Esophagus muscularis mucosa (tissue), 4 donors: ENCODE results near the gene OPN1SW. TPM values are rescaled to one million over a fixed set of nuclear protein-coding genes. Genes with fewer than 3 reads are reported as not detected.

Experiments used
- DNase-seq: peaks from one replicate; pipeline ENCODE4 v3.0.0-alpha.2; 2017; ENCODE audit errors: extremely low spot score
- H3K27ac ChIP-seq, 4 donors: fragments of 200-600 bp; sonication (generic); replicated peaks in 1 of 4; 1 replicate in 3 of 4; 2 replicates in 1 of 4; pipeline ENCODE4 v1.5.1; 2016 to 2019; ENCODE audit warnings: mild to moderate bottlenecking in 1 of 4
- H3K27me3 ChIP-seq, 4 donors: fragments of 200-600 bp; sonication (generic); one replicate each; pipeline versions ENCODE4 v1.5.1 to v1.6.0; 2016 to 2019
- H3K36me3 ChIP-seq, 4 donors: fragments of 200-600 bp; sonication (generic); one replicate each; pipeline ENCODE4 v1.5.1; 2016 to 2019
- H3K4me1 ChIP-seq, 4 donors: fragments of 200-600 bp; sonication (generic); one replicate each; pipeline ENCODE4 v1.5.1; 2016 to 2019
- H3K4me3 ChIP-seq, 4 donors: fragments of 200-600 bp; sonication (generic); 1 replicate in 2 of 4; 2 replicates in 2 of 4; pipeline ENCODE4 v1.5.1; 2016 to 2019; ENCODE audit warnings: mild to moderate bottlenecking in 4 of 4, moderate library complexity in 1 of 4
- H3K9me3 ChIP-seq, 4 donors: fragments of 200-600 bp; sonication (generic); 1 replicate in 3 of 4; 2 replicates in 1 of 4; pipeline ENCODE4 v1.5.1; 2016 to 2019
- EP300 ChIP-seq: sonication (generic); formaldehyde crosslinking; IDR thresholded peaks from one replicate; pipeline ENCODE4 v1.6.1; 2017; ENCODE audit warnings: antibody characterized with exemption
- POLR2A ChIP-seq: fragments of 450-650 bp; IDR thresholded peaks from one replicate; pipeline ENCODE4 v1.6.1; 2017; ENCODE audit warnings: antibody characterized with exemption, moderate library complexity, mild to moderate bottlenecking, low read depth
- POLR2AphosphoS5 ChIP-seq, 2 donors: sonication (generic); formaldehyde crosslinking; IDR thresholded peaks; one replicate each; pipeline ENCODE4 v1.6.1; 2017; ENCODE audit warnings: antibody characterized with exemption in 2 of 2
- WGBS: methylation state at CpG from one replicate; pipeline ENCODE4 v1.1.5; 2018; 5-methylcytosine and 5-hydroxymethylcytosine counted together
- intact Hi-C: fragments of 100-400 bp; cut with DNase I; formaldehyde crosslinking; loops from one replicate; pipeline ENCODE4 v1.15.1; 2023
- total RNA-seq, 4 donors: library from RNA; depleted of rRNA; stranded (reverse); fragments of >200 nt; gene quantifications; one replicate each; pipeline versions ENCODE4 v1.1.0 to v1.2.1, GENCODE V29; 2016
- TF ChIP-seq, protein P1 (sequence below), 3 experiments: fragments of 200-600 bp in 2 of 3; fragments of 450-650 bp in 1 of 3; sonication (generic) in 2 of 3; IDR thresholded peaks; one replicate each; pipeline ENCODE4 v1.5.1; 2017 to 2019; ENCODE audit warnings: antibody characterized with exemption in 3 of 3, mild to moderate bottlenecking in 2 of 3, moderate library complexity in 1 of 3

OPN1SW gene
- total RNA-seq, 4 donors from 2014 or later = not detected

DNA sequence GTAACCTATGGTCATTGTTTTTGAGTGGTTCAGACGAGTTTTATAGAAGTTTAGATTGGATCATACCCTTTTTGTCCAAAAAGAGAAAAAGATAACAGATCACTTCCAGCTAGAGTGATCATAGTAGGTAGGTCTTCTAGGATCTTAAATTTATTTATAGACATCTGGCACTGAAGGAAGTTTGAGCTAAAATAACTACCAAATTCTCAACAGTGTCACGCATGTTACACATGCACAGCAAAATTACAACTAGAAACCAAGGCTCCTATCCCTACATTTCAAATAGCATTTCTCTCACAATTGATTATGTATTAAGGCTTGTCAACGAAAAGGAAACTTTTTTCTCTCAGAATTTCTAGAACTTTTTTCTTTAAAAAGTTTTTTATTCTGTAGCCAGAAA, 34.1 kb downstream of the OPN1SW start:
- Histone ChIP-seq H3K4me1 (peaks cover 34 to 73% (median 68%) of the 10 kb centered on the region in 4 donors), H3K9me3 (no peaks in the 10 kb centered on the region)
- intact Hi-C loops = no loop called here

GRCh38 chr7:128740996-128741395, 34.6 kb downstream of the OPN1SW start:
- peak overlapping the region; percentile 78 to 97 (median 88) for H3K4me3 ChIP-seq
- H3K9me3 ChIP-seq = no peaks in the 10 kb centered on the region
- peaks cover 34 to 70% (median 68%) of the 10 kb centered on the region in 4 donors for H3K4me1 ChIP-seq
- TF ChIP-seq POLR2A = no peak
- TF ChIP-seq, protein P1, sequence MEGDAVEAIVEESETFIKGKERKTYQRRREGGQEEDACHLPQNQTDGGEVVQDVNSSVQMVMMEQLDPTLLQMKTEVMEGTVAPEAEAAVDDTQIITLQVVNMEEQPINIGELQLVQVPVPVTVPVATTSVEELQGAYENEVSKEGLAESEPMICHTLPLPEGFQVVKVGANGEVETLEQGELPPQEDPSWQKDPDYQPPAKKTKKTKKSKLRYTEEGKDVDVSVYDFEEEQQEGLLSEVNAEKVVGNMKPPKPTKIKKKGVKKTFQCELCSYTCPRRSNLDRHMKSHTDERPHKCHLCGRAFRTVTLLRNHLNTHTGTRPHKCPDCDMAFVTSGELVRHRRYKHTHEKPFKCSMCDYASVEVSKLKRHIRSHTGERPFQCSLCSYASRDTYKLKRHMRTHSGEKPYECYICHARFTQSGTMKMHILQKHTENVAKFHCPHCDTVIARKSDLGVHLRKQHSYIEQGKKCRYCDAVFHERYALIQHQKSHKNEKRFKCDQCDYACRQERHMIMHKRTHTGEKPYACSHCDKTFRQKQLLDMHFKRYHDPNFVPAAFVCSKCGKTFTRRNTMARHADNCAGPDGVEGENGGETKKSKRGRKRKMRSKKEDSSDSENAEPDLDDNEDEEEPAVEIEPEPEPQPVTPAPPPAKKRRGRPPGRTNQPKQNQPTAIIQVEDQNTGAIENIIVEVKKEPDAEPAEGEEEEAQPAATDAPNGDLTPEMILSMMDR (IDR thresholded peaks at IDR 0.05) = no peak
- no peak for TF ChIP-seq EP300
- TF ChIP-seq POLR2AphosphoS5 (IDR thresholded peaks at IDR 0.05) = no peak
- H3K27me3 ChIP-seq = no peaks in the 10 kb centered on the region
- intact Hi-C loops = no loop called here
- DNase-seq = peak; percentile 72
- 34% methylated on average over 3 of the region's 3 CpGs for WGBS
- no peaks in the 10 kb centered on the region for H3K36me3 ChIP-seq
- H3K27ac ChIP-seq = peak overlapping the region; percentile 56 to 99 (median 92)

More for the DNA sequence above, 34.1 kb downstream of the OPN1SW start:
- WGBS = 49% methylated on average over 3 of the region's 3 CpGs
- Histone ChIP-seq H3K27me3 (no peaks in the 10 kb centered on the region), H3K27ac (peak overlapping the region; percentile 56 to 99 (median 92)), H3K36me3 (no peaks in the 10 kb centered on the region), H3K4me3 (peak overlapping the region in 3 of 4 donors; percentile 78 to 97 (median 97))
- no peak for TF ChIP-seq POLR2A
- no peak for DNase-seq

- no peak for TF ChIP-seq POLR2AphosphoS5 (IDR thresholded peaks at IDR 0.05)
- no peak for TF ChIP-seq EP300
- no peak for TF ChIP-seq POLR2A
- TF ChIP-seq, protein P1 (IDR thresholded peaks at IDR 0.05) = no peak
- no peaks in the 10 kb centered on the region for H3K36me3 ChIP-seq
- no peak for DNase-seq
- WGBS = 5% methylated on average over 13 of the region's 13 CpGs
- H3K27ac ChIP-seq = peak overlapping the region; percentile 91 to 99 (median 94)
- peak overlapping the region; percentile 78 to 97 (median 88) for H3K4me3 ChIP-seq
- intact Hi-C loops = loop anchor here (5.0 to 10.0 kb wide), 2 partner anchors 52 to 135 kb away; partner anchors contain the start of gene CCDC136
- H3K27me3 ChIP-seq = no peaks in the 10 kb centered on the region
- peaks cover 34 to 63% (median 62%) of the 10 kb centered on the region in 4 donors for H3K4me1 ChIP-seq
- no peaks in the 10 kb centered on the region for H3K9me3 ChIP-seq
Measured at GRCh38 chr7:128739990-128740682, 35.5 kb downstream of the OPN1SW start.

DNA sequence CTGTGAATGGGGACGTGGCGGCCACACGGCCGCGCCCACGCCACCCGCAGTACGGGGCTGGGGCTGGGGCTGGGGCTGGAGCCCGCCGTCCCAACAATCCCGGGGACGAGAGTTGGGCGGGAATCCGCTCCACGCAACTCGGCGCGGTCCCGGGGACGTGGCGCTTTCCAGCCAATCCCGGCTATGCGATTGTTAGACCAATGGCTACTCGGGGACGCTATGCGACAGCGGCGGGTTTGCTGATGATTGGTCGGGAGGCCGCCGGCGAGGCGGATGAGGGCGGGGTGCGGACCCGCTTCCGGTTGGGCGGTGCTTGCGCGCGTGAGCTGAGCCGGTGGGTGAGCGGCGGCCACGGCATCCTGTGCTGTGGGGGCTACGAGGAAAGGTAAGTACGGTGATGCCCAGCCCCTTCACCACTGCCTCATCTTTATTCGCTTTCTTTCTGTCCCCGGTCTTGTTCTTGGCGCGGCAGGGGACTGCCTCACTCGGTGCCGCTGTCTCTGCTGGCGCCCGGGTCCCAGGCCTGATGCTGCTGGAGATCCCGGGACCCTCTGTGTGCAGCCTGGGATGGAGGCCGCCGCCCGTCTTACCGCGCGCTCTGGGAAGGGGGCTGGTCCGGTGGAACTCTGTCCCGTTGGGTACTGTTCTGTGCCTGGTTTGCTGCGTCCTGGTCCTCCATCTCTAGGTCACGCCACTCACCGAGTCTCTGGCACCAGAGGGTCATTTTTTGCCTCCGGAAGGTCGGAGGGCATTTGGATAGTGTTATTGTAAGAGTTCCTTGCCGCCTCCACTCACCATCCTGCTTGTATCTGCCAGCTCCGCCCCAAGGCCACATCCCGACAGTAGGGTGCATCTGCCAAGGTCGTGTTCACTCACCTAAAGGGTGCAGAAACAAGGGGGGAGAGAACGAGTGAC, 36.3 kb downstream of the OPN1SW start, which contains the start of gene CALU:
CALU (plus strand) TSS at position 312 of the 915 bp plus-strand sequence. CDS start 9,225 bp downstream, outside the sequence.
- DNase-seq = peak; percentile 99
- TF ChIP-seq, protein P1 (IDR thresholded peaks at IDR 0.05) = peak in 1 of 3 experiments; percentile 12
- peak; percentile 98 to 99 for TF ChIP-seq POLR2AphosphoS5 (IDR thresholded peaks at IDR 0.05)
- TF ChIP-seq EP300 = no peak
- peak; percentile 96 for TF ChIP-seq POLR2A
- intact Hi-C loops = loop anchor here (5.0 to 10.0 kb wide), 2 partner anchors 53 to 135 kb away; partner anchors contain the start of gene CCDC136
- 0% methylated on average over 21 of the region's 74 CpGs for WGBS
- peak within 1 kb of the TSS; percentile 78 to 97 (median 88) for H3K4me3 ChIP-seq
- H3K27ac ChIP-seq = peak within 1 kb of the TSS; percentile 91 to 99 (median 94)
- H3K36me3 ChIP-seq = no peaks in the 10 kb centered on the region
- no peaks in the 10 kb centered on the region for H3K9me3 ChIP-seq
- peaks cover 34 to 55% (median 54%) of the 10 kb centered on the region in 4 donors for H3K4me1 ChIP-seq
- no peaks in the 10 kb centered on the region for H3K27me3 ChIP-seq
